Measurements from ENCODE around the gene RNF213. TPM values are rescaled to one million over a fixed set of nuclear protein-coding genes. Genes with fewer than 3 reads are reported as not detected.

RNF213 gene
- total and polyA plus RNA-seq, 10 of the 15 experiments (the other 5 are each of a cell fraction or from before 2014, with no cell fraction given) = 18.6 to 145 (median 65.8) TPM

DNA sequence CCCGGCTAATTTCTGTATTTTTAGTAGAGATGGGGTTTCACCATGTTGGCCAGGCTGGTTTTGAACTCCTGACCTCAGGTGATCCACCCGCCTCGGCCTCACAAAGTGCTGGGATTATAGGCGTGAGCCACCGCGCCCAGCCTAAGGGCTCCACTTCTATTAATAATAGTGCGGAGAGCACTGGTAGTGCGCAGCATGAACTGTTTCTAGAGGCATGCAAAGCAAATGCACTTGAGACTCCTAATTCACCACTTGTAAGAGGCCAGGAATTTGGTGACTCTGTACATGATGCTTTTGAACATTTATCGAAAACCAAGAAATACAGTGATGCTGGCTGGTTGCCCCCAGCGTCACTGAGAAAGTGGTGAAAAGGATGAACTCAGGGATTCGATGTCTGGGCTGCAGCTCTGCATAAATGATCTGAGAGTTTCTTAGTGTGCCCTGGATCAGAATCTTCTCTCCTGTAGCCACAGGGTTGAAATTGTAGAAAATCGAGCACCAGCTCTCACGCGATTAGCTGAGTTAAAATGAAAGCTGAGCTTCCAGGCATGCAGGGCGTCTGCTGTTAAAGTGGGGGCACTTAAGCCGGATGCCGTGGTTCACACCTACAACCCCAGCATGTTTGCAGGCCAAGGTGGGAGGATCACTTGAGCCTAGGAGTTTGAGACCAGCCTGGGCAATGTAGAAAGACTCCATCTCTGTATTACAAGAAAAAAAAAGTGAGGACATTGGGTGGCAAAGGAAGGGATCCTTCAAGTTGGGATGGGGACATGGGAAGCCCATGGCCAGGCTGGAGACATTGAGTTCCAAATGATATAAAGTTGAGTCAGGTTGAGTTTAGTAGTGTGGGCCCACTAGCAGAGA, 4.8 kb downstream of the RNF213 start (continued):
- TF ChIP-seq, protein P1, sequence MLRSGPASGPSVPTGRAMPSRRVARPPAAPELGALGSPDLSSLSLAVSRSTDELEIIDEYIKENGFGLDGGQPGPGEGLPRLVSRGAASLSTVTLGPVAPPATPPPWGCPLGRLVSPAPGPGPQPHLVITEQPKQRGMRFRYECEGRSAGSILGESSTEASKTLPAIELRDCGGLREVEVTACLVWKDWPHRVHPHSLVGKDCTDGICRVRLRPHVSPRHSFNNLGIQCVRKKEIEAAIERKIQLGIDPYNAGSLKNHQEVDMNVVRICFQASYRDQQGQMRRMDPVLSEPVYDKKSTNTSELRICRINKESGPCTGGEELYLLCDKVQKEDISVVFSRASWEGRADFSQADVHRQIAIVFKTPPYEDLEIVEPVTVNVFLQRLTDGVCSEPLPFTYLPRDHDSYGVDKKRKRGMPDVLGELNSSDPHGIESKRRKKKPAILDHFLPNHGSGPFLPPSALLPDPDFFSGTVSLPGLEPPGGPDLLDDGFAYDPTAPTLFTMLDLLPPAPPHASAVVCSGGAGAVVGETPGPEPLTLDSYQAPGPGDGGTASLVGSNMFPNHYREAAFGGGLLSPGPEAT (IDR thresholded peaks at IDR 0.05; ENCODE audit: low read depth) = peak; percentile 48; the same call in 1 of the 2 replicates
- TF ChIP-seq, protein P2, sequence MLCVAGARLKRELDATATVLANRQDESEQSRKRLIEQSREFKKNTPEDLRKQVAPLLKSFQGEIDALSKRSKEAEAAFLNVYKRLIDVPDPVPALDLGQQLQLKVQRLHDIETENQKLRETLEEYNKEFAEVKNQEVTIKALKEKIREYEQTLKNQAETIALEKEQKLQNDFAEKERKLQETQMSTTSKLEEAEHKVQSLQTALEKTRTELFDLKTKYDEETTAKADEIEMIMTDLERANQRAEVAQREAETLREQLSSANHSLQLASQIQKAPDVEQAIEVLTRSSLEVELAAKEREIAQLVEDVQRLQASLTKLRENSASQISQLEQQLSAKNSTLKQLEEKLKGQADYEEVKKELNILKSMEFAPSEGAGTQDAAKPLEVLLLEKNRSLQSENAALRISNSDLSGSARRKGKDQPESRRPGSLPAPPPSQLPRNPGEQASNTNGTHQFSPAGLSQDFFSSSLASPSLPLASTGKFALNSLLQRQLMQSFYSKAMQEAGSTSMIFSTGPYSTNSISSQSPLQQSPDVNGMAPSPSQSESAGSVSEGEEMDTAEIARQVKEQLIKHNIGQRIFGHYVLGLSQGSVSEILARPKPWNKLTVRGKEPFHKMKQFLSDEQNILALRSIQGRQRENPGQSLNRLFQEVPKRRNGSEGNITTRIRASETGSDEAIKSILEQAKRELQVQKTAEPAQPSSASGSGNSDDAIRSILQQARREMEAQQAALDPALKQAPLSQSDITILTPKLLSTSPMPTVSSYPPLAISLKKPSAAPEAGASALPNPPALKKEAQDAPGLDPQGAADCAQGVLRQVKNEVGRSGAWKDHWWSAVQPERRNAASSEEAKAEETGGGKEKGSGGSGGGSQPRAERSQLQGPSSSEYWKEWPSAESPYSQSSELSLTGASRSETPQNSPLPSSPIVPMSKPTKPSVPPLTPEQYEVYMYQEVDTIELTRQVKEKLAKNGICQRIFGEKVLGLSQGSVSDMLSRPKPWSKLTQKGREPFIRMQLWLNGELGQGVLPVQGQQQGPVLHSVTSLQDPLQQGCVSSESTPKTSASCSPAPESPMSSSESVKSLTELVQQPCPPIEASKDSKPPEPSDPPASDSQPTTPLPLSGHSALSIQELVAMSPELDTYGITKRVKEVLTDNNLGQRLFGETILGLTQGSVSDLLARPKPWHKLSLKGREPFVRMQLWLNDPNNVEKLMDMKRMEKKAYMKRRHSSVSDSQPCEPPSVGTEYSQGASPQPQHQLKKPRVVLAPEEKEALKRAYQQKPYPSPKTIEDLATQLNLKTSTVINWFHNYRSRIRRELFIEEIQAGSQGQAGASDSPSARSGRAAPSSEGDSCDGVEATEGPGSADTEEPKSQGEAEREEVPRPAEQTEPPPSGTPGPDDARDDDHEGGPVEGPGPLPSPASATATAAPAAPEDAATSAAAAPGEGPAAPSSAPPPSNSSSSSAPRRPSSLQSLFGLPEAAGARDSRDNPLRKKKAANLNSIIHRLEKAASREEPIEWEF (IDR thresholded peaks at IDR 0.05; ENCODE audit: insufficient replicate concordance, low read depth, low read length) = no peak
- TF ChIP-seq MYB (IDR thresholded peaks at IDR 0.05; ENCODE audit: borderline replicate concordance, low read depth, low read length) (no peak), RCOR1 (conservative IDR thresholded peaks at IDR 0.05; ENCODE audit: low read depth, low read length) (0 out of 2 replicates have a peak, but pooled peaks have one; percentile 45), ZNF384 (IDR thresholded peaks at IDR 0.05; ENCODE audit: borderline replicate concordance, low read depth, low read length) (no peak), GABPA (IDR thresholded peaks at IDR 0.05; ENCODE audit: low read depth) (no peak), SP1 (IDR thresholded peaks at IDR 0.05; ENCODE audit: low read depth, low read length) (peak; percentile 64), RFX5 (IDR thresholded peaks at IDR 0.05; ENCODE audit: low read depth, low read length) (0 out of 2 replicates have a peak, but pooled peaks have one; percentile 16), SIN3A (IDR thresholded peaks at IDR 0.05; ENCODE audit: low read depth, low read length) (peak; percentile 70; the same call in 1 of the 2 replicates), NR2C2 (IDR thresholded peaks at IDR 0.05; ENCODE audit: borderline replicate concordance, control insufficient read depth, insufficient read length, low read depth) (no peak), ZBED1 (IDR thresholded peaks at IDR 0.05; ENCODE audit: borderline replicate concordance) (no peak)
- TF ChIP-seq, protein P3, sequence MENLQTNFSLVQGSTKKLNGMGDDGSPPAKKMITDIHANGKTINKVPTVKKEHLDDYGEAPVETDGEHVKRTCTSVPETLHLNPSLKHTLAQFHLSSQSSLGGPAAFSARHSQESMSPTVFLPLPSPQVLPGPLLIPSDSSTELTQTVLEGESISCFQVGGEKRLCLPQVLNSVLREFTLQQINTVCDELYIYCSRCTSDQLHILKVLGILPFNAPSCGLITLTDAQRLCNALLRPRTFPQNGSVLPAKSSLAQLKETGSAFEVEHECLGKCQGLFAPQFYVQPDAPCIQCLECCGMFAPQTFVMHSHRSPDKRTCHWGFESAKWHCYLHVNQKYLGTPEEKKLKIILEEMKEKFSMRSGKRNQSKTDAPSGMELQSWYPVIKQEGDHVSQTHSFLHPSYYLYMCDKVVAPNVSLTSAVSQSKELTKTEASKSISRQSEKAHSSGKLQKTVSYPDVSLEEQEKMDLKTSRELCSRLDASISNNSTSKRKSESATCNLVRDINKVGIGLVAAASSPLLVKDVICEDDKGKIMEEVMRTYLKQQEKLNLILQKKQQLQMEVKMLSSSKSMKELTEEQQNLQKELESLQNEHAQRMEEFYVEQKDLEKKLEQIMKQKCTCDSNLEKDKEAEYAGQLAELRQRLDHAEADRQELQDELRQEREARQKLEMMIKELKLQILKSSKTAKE (IDR thresholded peaks at IDR 0.05; ENCODE audit: low read depth, poor library complexity, severe bottlenecking) = peak; percentile 77
- TF ChIP-seq, protein P4, sequence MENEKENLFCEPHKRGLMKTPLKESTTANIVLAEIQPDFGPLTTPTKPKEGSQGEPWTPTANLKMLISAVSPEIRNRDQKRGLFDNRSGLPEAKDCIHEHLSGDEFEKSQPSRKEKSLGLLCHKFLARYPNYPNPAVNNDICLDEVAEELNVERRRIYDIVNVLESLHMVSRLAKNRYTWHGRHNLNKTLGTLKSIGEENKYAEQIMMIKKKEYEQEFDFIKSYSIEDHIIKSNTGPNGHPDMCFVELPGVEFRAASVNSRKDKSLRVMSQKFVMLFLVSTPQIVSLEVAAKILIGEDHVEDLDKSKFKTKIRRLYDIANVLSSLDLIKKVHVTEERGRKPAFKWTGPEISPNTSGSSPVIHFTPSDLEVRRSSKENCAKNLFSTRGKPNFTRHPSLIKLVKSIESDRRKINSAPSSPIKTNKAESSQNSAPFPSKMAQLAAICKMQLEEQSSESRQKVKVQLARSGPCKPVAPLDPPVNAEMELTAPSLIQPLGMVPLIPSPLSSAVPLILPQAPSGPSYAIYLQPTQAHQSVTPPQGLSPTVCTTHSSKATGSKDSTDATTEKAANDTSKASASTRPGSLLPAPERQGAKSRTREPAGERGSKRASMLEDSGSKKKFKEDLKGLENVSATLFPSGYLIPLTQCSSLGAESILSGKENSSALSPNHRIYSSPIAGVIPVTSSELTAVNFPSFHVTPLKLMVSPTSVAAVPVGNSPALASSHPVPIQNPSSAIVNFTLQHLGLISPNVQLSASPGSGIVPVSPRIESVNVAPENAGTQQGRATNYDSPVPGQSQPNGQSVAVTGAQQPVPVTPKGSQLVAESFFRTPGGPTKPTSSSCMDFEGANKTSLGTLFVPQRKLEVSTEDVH (IDR thresholded peaks at IDR 0.05; ENCODE audit: low read depth, partially characterized antibody) = no peak
- TF ChIP-seq, protein P5, sequence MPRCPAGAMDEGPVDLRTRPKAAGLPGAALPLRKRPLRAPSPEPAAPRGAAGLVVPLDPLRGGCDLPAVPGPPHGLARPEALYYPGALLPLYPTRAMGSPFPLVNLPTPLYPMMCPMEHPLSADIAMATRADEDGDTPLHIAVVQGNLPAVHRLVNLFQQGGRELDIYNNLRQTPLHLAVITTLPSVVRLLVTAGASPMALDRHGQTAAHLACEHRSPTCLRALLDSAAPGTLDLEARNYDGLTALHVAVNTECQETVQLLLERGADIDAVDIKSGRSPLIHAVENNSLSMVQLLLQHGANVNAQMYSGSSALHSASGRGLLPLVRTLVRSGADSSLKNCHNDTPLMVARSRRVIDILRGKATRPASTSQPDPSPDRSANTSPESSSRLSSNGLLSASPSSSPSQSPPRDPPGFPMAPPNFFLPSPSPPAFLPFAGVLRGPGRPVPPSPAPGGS (IDR thresholded peaks at IDR 0.05; ENCODE audit: borderline replicate concordance, insufficient read depth, low read depth, low read length, poor library complexity, severe bottlenecking) = no peak

Data from GM12878 (cell line).